ENCODE data around the gene ITGA2B. TPM values are rescaled to one million over a fixed set of nuclear protein-coding genes. Genes with fewer than 3 reads are reported as not detected.
"Not testable (repeated sequence)": the region's sequence is repeated elsewhere in the genome, so short reads cannot be mapped to it uniquely, and the experiment has no call there.

The ITGA2B gene
- total and polyA plus RNA-seq, 7 donors: 0.08 to 0.97 (median 0.16) TPM

GRCh38 chr17:44375196-44376017 is 14.0 kb downstream of the ITGA2B start:
- no peak overlapping the region for H3K27ac ChIP-seq
- H3K27me3 ChIP-seq (ENCODE audit: insufficient read depth in 3 of 3, low read length in 2 of 3): peaks cover 0 to 52% (median 20%) of the 10 kb centered on the region in 3 donors
- no peak overlapping the region for H3K4me3 ChIP-seq
- intact Hi-C loops (cut with DNase I): no loop called here
- H3K4me1 ChIP-seq: no peaks in the 10 kb centered on the region
- H3K9me3 ChIP-seq: no peaks in the 10 kb centered on the region
- 27 to 28% (median 28%) methylated on average over 21 to 22 of the region's 22 CpGs for WGBS, 3 donors
- no peak for TF ChIP-seq CTCF (IDR thresholded peaks at IDR 0.05)
- no peak for ATAC-seq
- DNase-seq: no peak
- no peaks in the 10 kb centered on the region for H3K36me3 ChIP-seq (ENCODE audit: insufficient read depth in 1 of 2, low read depth in 1 of 2)

- H3K4me1 ChIP-seq: no peaks in the 10 kb centered on the region
- H3K4me3 ChIP-seq: no peak overlapping the region
- H3K27ac ChIP-seq: no peak overlapping the region
- no peaks in the 10 kb centered on the region for H3K36me3 ChIP-seq (ENCODE audit: insufficient read depth in 1 of 2, low read depth in 1 of 2)
- ATAC-seq (no peak), DNase-seq (no peak)
- no peak for TF ChIP-seq CTCF (IDR thresholded peaks at IDR 0.05)
- 30 to 39% (median 30%) methylated on average over 30 to 31 of the region's 31 CpGs for WGBS, 3 donors
- peaks cover 0 to 52% (median 20%) of the 10 kb centered on the region in 3 donors for H3K27me3 ChIP-seq (ENCODE audit: insufficient read depth in 3 of 3, low read length in 2 of 3)
- H3K9me3 ChIP-seq: no peaks in the 10 kb centered on the region
- intact Hi-C loops (cut with DNase I): no loop called here
Observed at GRCh38 chr17:44374306-44375195, 14.9 kb downstream of the ITGA2B start.

GRCh38 chr17:44372036-44372435 is 17.4 kb downstream of the ITGA2B start:
- Histone ChIP-seq H3K27ac (no peak overlapping the region), H3K36me3 (ENCODE audit: insufficient read depth in 1 of 2, low read depth in 1 of 2) (no peaks in the 10 kb centered on the region), H3K27me3 (ENCODE audit: insufficient read depth in 3 of 3, low read length in 2 of 3) (peaks cover 0 to 52% (median 18%) of the 10 kb centered on the region in 3 donors), H3K4me3 (no peak overlapping the region), H3K4me1 (no peaks in the 10 kb centered on the region), H3K9me3 (no peaks in the 10 kb centered on the region)
- DNase-seq (no peak), ATAC-seq (no peak)
- WGBS, 3 donors: 63 to 74% (median 66%) methylated on average over 10 of the region's 10 CpGs
- intact Hi-C loops (cut with DNase I): no loop called here
- no peak for TF ChIP-seq CTCF (IDR thresholded peaks at IDR 0.05)

- H3K4me3 ChIP-seq; H3K27ac ChIP-seq; intact Hi-C loops (cut with DNase I); H3K4me1 ChIP-seq; H3K36me3 ChIP-seq (ENCODE audit: insufficient read depth in 1 of 2, low read depth in 1 of 2); H3K9me3 ChIP-seq; ATAC-seq; DNase-seq: not testable (repeated sequence)
- H3K27me3 ChIP-seq (ENCODE audit: insufficient read depth in 3 of 3, low read length in 2 of 3): peaks cover 0 to 40% (median 9%) of the 10 kb centered on the region in 3 donors
- WGBS, 3 donors: 38 to 44% (median 43%) methylated on average over 17 of the region's 17 CpGs
Observed at GRCh38 chr17:44369414-44370023, 19.9 kb downstream of the ITGA2B start.

GRCh38 chr17:44368391-44369243 is 20.8 kb downstream of the ITGA2B start:
- intact Hi-C loops (cut with DNase I); H3K36me3 ChIP-seq (ENCODE audit: insufficient read depth in 1 of 2, low read depth in 1 of 2); H3K4me1 ChIP-seq; H3K27ac ChIP-seq; H3K9me3 ChIP-seq; ATAC-seq; H3K4me3 ChIP-seq; DNase-seq: not testable (repeated sequence)
- WGBS, 3 donors: 90 to 93% (median 91%) methylated on average over 35 to 42 of the region's 42 CpGs
- peaks cover 0 to 33% (median 6%) of the 10 kb centered on the region in 3 donors for H3K27me3 ChIP-seq (ENCODE audit: insufficient read depth in 3 of 3, low read length in 2 of 3)
